ENCODE results near the gene TAF5L. TPM values are rescaled to one million over a fixed set of nuclear protein-coding genes. Genes with fewer than 3 reads are reported as not detected.
A peak's percentile ranks its signal among the peaks of the same experiment; 100 is the strongest.

The TAF5L gene
- total and polyA plus RNA-seq, 2 of the 13 experiments (the other 11 are each of a cell fraction or from before 2014, with no cell fraction given), result 10.8 to 18.2 TPM

DNA sequence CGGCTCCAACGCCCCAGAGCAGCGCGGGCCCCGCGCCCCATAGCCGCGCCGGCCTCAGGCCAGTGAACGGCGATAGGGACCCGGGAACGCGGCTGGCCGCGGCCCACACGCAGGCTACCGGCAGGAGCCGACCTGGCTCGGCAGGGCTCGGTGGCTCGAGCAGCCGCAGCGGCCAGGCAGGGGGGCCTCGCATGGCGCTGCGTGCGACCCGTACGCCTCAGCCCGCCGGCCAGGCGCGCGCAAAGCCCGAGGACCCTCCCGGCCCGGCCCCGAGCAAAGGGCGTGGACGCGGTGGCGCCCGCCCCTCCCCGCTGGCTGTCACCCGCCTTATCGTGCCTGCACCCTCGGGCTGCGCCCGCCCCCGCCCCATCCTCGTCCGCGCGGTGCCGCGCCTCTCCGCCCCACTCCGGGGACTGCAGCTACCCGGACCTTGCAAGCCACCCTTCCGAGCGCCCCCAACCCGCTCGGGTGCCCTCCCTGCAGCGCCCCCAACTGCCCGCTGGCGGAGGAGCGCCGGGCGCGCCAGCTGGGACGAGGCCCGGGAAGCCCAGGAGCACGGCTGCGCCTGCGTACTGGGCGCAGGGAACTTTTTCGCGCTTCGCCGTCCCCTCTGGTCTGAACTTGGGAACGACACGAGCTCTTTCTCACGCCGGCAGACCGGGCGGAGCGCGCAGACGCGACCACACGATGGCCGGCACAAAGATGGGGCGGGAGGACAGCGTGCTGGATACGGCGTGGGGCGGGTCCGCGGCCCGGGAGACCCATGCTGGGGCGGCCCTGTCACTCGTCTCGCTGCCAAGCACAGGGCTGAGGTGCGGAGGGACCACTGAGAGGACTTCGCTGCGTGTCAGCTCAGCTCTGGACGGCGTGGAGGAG is 67.2 kb downstream of the TAF5L start, which contains the start of gene ABCB10:
TSS of gene ABCB10 (minus strand) at position 248 of the 876 bp plus-strand sequence. CDS start at position 193, 55 bp downstream.
- CTCF ChIA-PET (ENCODE audit: low intra/inter-chr PET ratio, low total read pairs), result no interaction called here
- in situ Hi-C loops (cut with HindIII; ENCODE audit: extremely low pct_ligation_motif_present, low pct_unique_long_range_greater_than_20kb), result no loop called here
- no peak for TF ChIP-seq ZNF512 (CRISPR knock-in tag; IDR thresholded peaks at IDR 0.05)
- no peak for TF ChIP-seq NR2F6 (IDR thresholded peaks at IDR 0.05)
- peak; percentile 31; the same call in 1 of the 2 replicates for TF ChIP-seq NR2F6 (CRISPR knock-in tag; IDR thresholded peaks at IDR 0.05)
- no peak for TF ChIP-seq RFX3 (CRISPR knock-in tag; IDR thresholded peaks at IDR 0.05)
- no peak; the same call in 1 of the 2 replicates for TF ChIP-seq ZIK1 (CRISPR knock-in tag; IDR thresholded peaks at IDR 0.05; ENCODE audit: borderline replicate concordance, low read depth)
- TF ChIP-seq YEATS4 (CRISPR knock-in tag; IDR thresholded peaks at IDR 0.05; ENCODE audit: borderline replicate concordance), result peak; percentile 77
- TF ChIP-seq ATF7 (IDR thresholded peaks at IDR 0.05), result no peak
- TF ChIP-seq ATF7 (CRISPR knock-in tag; IDR thresholded peaks at IDR 0.05), result peak; percentile 65; the same call in 1 of the 2 replicates
- TF ChIP-seq SMAD3 (CRISPR knock-in tag; IDR thresholded peaks at IDR 0.05), result no peak
- TF ChIP-seq TCF7 (IDR thresholded peaks at IDR 0.05; ENCODE audit: low read depth), result no peak
- TF ChIP-seq GRHL1 (CRISPR knock-in tag; conservative IDR thresholded peaks at IDR 0.05), result no peak
- no peak for TF ChIP-seq ARID2 (CRISPR knock-in tag; IDR thresholded peaks at IDR 0.05; ENCODE audit: borderline replicate concordance)
- peak; percentile 83 for TF ChIP-seq ERF (CRISPR knock-in tag; IDR thresholded peaks at IDR 0.05)
- no peak for TF ChIP-seq HNF4G (IDR thresholded peaks at IDR 0.05; ENCODE audit: borderline replicate concordance, low read depth, low read length)
- TF ChIP-seq HNF4G (CRISPR knock-in tag; IDR thresholded peaks at IDR 0.05; ENCODE audit: borderline replicate concordance, low read depth), result peak; percentile 74; the same call in 1 of the 2 replicates
- no peak for TF ChIP-seq CEBPB (IDR thresholded peaks at IDR 0.05; ENCODE audit: borderline replicate concordance, low read depth, low read length)
- 0 out of 2 replicates have a peak, but pooled peaks have one; percentile 23 for TF ChIP-seq ZNF546 (CRISPR knock-in tag; conservative IDR thresholded peaks at IDR 0.05)
- no peak for TF ChIP-seq MATR3 (CRISPR knock-in tag; IDR thresholded peaks at IDR 0.05)
- peak; percentile 93 for TF ChIP-seq XRCC5 (optimal IDR thresholded peaks at IDR 0.05; ENCODE audit: low read length)
- peak; percentile 79; the same call in 1 of the 2 replicates for TF ChIP-seq GATAD1 (CRISPR knock-in tag; IDR thresholded peaks at IDR 0.05)
- peak; percentile 63; the same call in 1 of the 2 replicates for TF ChIP-seq ZNF317 (CRISPR knock-in tag; IDR thresholded peaks at IDR 0.05)
- TF ChIP-seq KMT2B (CRISPR knock-in tag; IDR thresholded peaks at IDR 0.05), result peak; percentile 90
- TF ChIP-seq NFYC (CRISPR knock-in tag; IDR thresholded peaks at IDR 0.05), result peak; percentile 47; the same call in 1 of the 2 replicates
- no peak for TF ChIP-seq ZNF354B (CRISPR knock-in tag; IDR thresholded peaks at IDR 0.05)

More for the DNA sequence above, 67.2 kb downstream of the TAF5L start, which contains the start of gene ABCB10:
- H3K36me3 ChIP-seq (replicated peaks in 1 of 2; ENCODE audit: control insufficient read depth in 1 of 2, insufficient read depth in 2 of 2, low read length in 2 of 2), result 0 out of 5 replicates have a peak, but pooled peaks cover 0 to 3% of the 10 kb centered on the region in 2 experiments
- peak within 1 kb of the TSS; percentile 89 for H3K4me2 ChIP-seq (ENCODE audit: low read depth, low read length)
- DNase-seq (ENCODE audit: low spot score), result peak; percentile 95
- no peaks in the 10 kb centered on the region; a peak in 1 of 5 replicates for H3K27me3 ChIP-seq (ENCODE audit: control insufficient read depth in 1 of 2, insufficient read depth in 2 of 2, low read length in 2 of 2)
- peak; percentile 70 for FAIRE-seq
- H2AFZ ChIP-seq (ENCODE audit: low read length), result peak within 1 kb of the TSS; percentile 60
- H4K20me1 ChIP-seq (ENCODE audit: insufficient read depth, low read length), result 0 out of 2 replicates have a peak, but pooled peaks cover 3% of the 10 kb centered on the region
- BruUV-seq (replicated peaks), result no TSS peak
- peak within 1 kb of the TSS; percentile 88 for H3K27ac ChIP-seq (ENCODE audit: extremely low read length, insufficient read depth, low read length)
- peak within 1 kb of the TSS; percentile 78 to 90 (median 81) for H3K4me3 ChIP-seq (replicated peaks in 1 of 3; ENCODE audit: insufficient read depth in 1 of 3, low read depth in 2 of 3, low read length in 3 of 3)
- POLR2A ChIA-PET, result interaction anchor here (0.8 to 1.6 kb wide), 5 partner anchors 23 to 287 kb away, joined by 3 to 34 read pairs (median 5); partner anchors contain the start of genes NUP133, RAB4A, TAF5L and URB2
- peak within 1 kb of the TSS; percentile 86 for H3K9ac ChIP-seq (ENCODE audit: insufficient read depth, low read depth, low read length)
- H3K79me2 ChIP-seq (ENCODE audit: insufficient read depth, low read length), result peaks cover 42% of the 10 kb centered on the region
- peak; percentile 87 for ATAC-seq
- WGBS (ENCODE audit: low lambda C conversion rate), result 0% methylated on average over 10 of the region's 109 CpGs
- intact Hi-C loops (cut with micrococcal nuclease; ENCODE audit: unreplicated experiment), result loop anchor here (1.0 to 5.0 kb wide), 2 partner anchors 51 to 68 kb away; partner anchors contain the start of genes NUP133, TAF5L and URB2
- H3K4me1 ChIP-seq (ENCODE audit: insufficient read depth, low read length), result peaks cover 42% of the 10 kb centered on the region
- H3K9me3 ChIP-seq (ENCODE audit: low read length), result no peaks in the 10 kb centered on the region
